GM12878 (cell line): ENCODE data around the gene RAB3A. TPM values are rescaled to one million over a fixed set of nuclear protein-coding genes. Genes with fewer than 3 reads are reported as not detected.

Source experiments
- ATAC-seq: fragments of 200-7000 bp; cut with Tn5 transposase; 3 replicates; pipeline ENCODE4 v1.9.1; 2020; ENCODE audit warnings: mild to moderate bottlenecking, moderate library complexity
- BruUV-seq: library from RNA; stranded (reverse); fragments of 400-500 nt; replicated peaks from 2 replicates; lab custom pipeline; 2021; lab: Mats Ljungman, UMichigan
- CTCF ChIA-PET: fragments of 300-600 bp; sonication (Branson Sonifier 250); formaldehyde crosslinking; extraction: SDS; loops from one replicate; lab custom pipeline; 2021; ENCODE audit warnings: inconsistent platforms; lab: Yijun Ruan, JAX
- POLR2A ChIA-PET: fragments of 350-600 bp; formaldehyde crosslinking; extraction: SDS; loops from one replicate; lab custom pipeline; 2021; ENCODE audit warnings: inconsistent platforms; lab: Charles Lee
- RAD21 ChIA-PET: fragments of 300-600 bp; sonication (Branson Sonifier 250); formaldehyde crosslinking; loops from one replicate; lab custom pipeline; 2023; ENCODE audit warnings: antibody characterized with exemption; ENCODE audit not compliant: unreplicated experiment; lab: Charles Lee
- SMC1A ChIA-PET: fragments of 300-600 bp; sonication (Branson Sonifier 250); formaldehyde crosslinking; loops from one replicate; lab custom pipeline; 2023; ENCODE audit not compliant: unreplicated experiment, uncharacterized antibody; lab: Charles Lee
- DNase-seq: peaks from one replicate; pipeline ENCODE4 v3.0.0-alpha.2; 2011; ENCODE audit warnings: low read depth, low spot score
- FAIRE-seq: peaks from 3 replicates; lab custom pipeline; 2011; peaks lifted over from hg19 to GRCh38; lab: Jason Lieb, UNC
- H2AFZ ChIP-seq: 2 replicates; pipeline ENCODE4 v1.6.0; 2011; ENCODE audit warnings: low read depth, low read length, control low read depth; ENCODE audit not compliant: control insufficient read depth
- H3K27ac ChIP-seq: 2 replicates; pipeline ENCODE4 v1.5.1; 2011; ENCODE audit warnings: control low read depth; ENCODE audit not compliant: control insufficient read depth, insufficient read depth
- H3K27me3 ChIP-seq, 2 experiments: replicated peaks in 1 of 2; 2 replicates each; pipeline versions ENCODE4 v1.6.0 to v1.6.1; 2011; ENCODE audit warnings: low read length in 1 of 2; ENCODE audit not compliant: control insufficient read depth in 2 of 2, insufficient read depth in 2 of 2
- H3K36me3 ChIP-seq, 2 experiments: 2 replicates each; pipeline ENCODE4 v1.5.1; 2011; ENCODE audit warnings: low read length in 1 of 2; ENCODE audit not compliant: control insufficient read depth in 2 of 2, insufficient read depth in 2 of 2
- H3K4me1 ChIP-seq: 2 replicates; pipeline ENCODE4 v1.6.1; 2011; ENCODE audit warnings: mild to moderate bottlenecking, low read length, moderate library complexity, mixed read lengths; ENCODE audit not compliant: control insufficient read depth, insufficient read depth
- H3K4me2 ChIP-seq: 2 replicates; pipeline ENCODE4 v1.6.0; 2011; ENCODE audit warnings: control low read depth; ENCODE audit not compliant: control insufficient read depth, insufficient read depth
- H3K4me3 ChIP-seq: fragments of 200-600 bp; sonication (generic); 2 replicates; pipeline ENCODE4 v1.5.1; 2016
- H3K79me2 ChIP-seq: 2 replicates; pipeline ENCODE4 v1.6.0; 2011; ENCODE audit warnings: low read length; ENCODE audit not compliant: control insufficient read depth, insufficient read depth
- H3K9ac ChIP-seq: 2 replicates; pipeline ENCODE4 v1.8.0; 2011; ENCODE audit warnings: low read length, control low read depth, mixed read lengths; ENCODE audit not compliant: control insufficient read depth, insufficient read depth
- H3K9me3 ChIP-seq: replicated peaks from 3 replicates; pipeline ENCODE4 v1.5.1; 2011; ENCODE audit warnings: mild to moderate bottlenecking, low read length; ENCODE audit not compliant: control insufficient read depth, insufficient read depth
- H4K20me1 ChIP-seq: 2 replicates; pipeline ENCODE4 v1.6.0; 2011; ENCODE audit not compliant: control insufficient read depth, insufficient read depth
- EZH2 ChIP-seq: IDR thresholded peaks from 2 replicates; pipeline ENCODE4 v1.6.1; 2012; ENCODE audit warnings: low read depth, mild to moderate bottlenecking, control low read depth, inconsistent platforms, low read length, borderline replicate concordance; ENCODE audit not compliant: control insufficient read depth
- IKZF1 ChIP-seq: fragments of 450-650 bp; conservative IDR thresholded peaks from 2 replicates; pipeline ENCODE4 v1.6.1; 2017; ENCODE audit warnings: antibody characterized with exemption, mild to moderate bottlenecking
- JUND ChIP-seq: IDR thresholded peaks from 2 replicates; pipeline ENCODE4 v1.6.1; 2012; ENCODE audit warnings: low read depth, mild to moderate bottlenecking, low read length, improper control_type of control experiment, moderate library complexity
- NFYB ChIP-seq: IDR thresholded peaks from 2 replicates; pipeline ENCODE4 v1.6.1; 2011; ENCODE audit warnings: low read depth, mild to moderate bottlenecking, low read length, improper control_type of control experiment, moderate library complexity; ENCODE audit not compliant: insufficient read depth
- PAX8 ChIP-seq: fragments of 450-650 bp; IDR thresholded peaks from 2 replicates; pipeline ENCODE4 v1.6.1; 2017; ENCODE audit warnings: mild to moderate bottlenecking, moderate library complexity
- RCOR1 ChIP-seq: conservative IDR thresholded peaks from 2 replicates; pipeline ENCODE4 v1.6.1; 2012; ENCODE audit warnings: low read depth, low read length, improper control_type of control experiment
- SIX5 ChIP-seq: IDR thresholded peaks from 2 replicates; pipeline ENCODE4 v1.6.1; 2011; ENCODE audit warnings: mild to moderate bottlenecking, low read depth, low read length, moderate library complexity; ENCODE audit not compliant: severe bottlenecking
- WGBS: methylation state at CpG from one replicate; pipeline ENCODE4 v1.1.6; 2016; ENCODE audit warnings: low lambda C conversion rate; ENCODE audit not compliant: insufficient replicate concordance, insufficient coverage; ENCODE audit errors: missing lambda C conversion rate; 5-methylcytosine and 5-hydroxymethylcytosine counted together
- in situ Hi-C: fragments of 300-500 bp; cut with MboI; formaldehyde crosslinking; loops from 9 replicates; pipeline ENCODE4 v1.14.3; 2018; ENCODE audit warnings: mixed read lengths
- intact Hi-C: fragments of 100-400 bp; cut with micrococcal nuclease; formaldehyde crosslinking; loops from one replicate; pipeline ENCODE4 v1.14.2; 2022; ENCODE audit not compliant: unreplicated experiment
- polyA plus RNA-seq, 11 experiments: library from polyadenylated mRNA; depleted of rRNA in 4 of 11; unstranded in 6 of 11; stranded (reverse) in 5 of 11; fragments of >200 nt; fragmentation: Nextera tagmentation in 4 of 11; fragmentation: Illumina TruSeq in 1 of 11; extraction: Ambion mirVana in 4 of 11; extraction: Trizol in 1 of 11; gene quantifications; 1 replicate in 1 of 11; 2 replicates in 10 of 11; pipeline versions ENCODE4 v1.2.1 to v1.2.3, GENCODE V29; 2011 to 2016; ENCODE audit warnings: inconsistent platforms in 2 of 11, missing spikeins in 2 of 11, low read depth in 1 of 11
- total RNA-seq, 4 experiments: library from RNA; depleted of rRNA in 3 of 4; stranded (reverse); fragments of >200 nt in 3 of 4; fragmentation: Illumina TruSeq in 1 of 4; extraction: Trizol in 1 of 4; gene quantifications; 2 replicates each; pipeline versions ENCODE4 v1.2.1 to v1.2.3, GENCODE V29; 2013 to 2021

The RAB3A gene
- total and polyA plus RNA-seq, 10 of the 15 experiments (the other 5 are each of a cell fraction or from before 2014, with no cell fraction given), result 0.07 to 3.5 (median 1.2) TPM; not detected in 1

DNA sequence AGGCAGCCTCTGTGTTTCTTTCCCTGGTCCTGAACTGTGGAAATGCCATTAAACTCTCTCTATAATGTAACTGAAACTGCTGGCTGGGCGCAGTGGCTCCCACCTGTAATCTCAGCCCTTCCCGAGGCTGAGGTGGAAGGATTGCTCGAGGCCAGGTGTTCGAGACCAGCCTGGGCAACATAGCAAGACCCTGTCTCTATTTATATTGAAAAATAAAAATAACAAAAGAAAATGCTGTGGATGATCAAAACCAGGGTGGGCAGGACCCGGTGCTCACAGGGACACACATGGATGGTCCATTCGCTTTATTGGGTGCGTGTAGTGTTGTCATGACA lies 7.4 kb downstream of the RAB3A start:
- Histone ChIP-seq H3K4me3 (no peak overlapping the region), H4K20me1 (no peaks in the 10 kb centered on the region), H3K27ac (no peak overlapping the region), H3K36me3 (peaks cover 5 to 20% of the 10 kb centered on the region in 2 experiments; a peak in 3 of 4 replicates), H3K9ac (no peak overlapping the region), H3K27me3 (no peaks in the 10 kb centered on the region), H2AFZ (no peak overlapping the region), H3K9me3 (no peaks in the 10 kb centered on the region), H3K4me1 (peaks cover 9% of the 10 kb centered on the region), H3K4me2 (no peak overlapping the region), H3K79me2 (peaks cover 5% of the 10 kb centered on the region)
- RAD21 ChIA-PET, result no interaction called here
- FAIRE-seq (no peak), ATAC-seq (no peak), DNase-seq (no peak)
- POLR2A ChIA-PET, result no interaction called here
- SMC1A ChIA-PET, result no interaction called here
- intact Hi-C loops (no loop called here), in situ Hi-C loops (no loop called here)
- CTCF ChIA-PET, result interaction anchor here (1.1 kb wide), 1 partner anchor 83 kb away, joined by 3 read pairs; no protein-coding TSS in a partner anchor
- WGBS, result 84% methylated on average over 7 of the region's 7 CpGs
- TF ChIP-seq SIX5, result no peak
- no peak for TF ChIP-seq RCOR1
- TF ChIP-seq NFYB, result no peak
- TF ChIP-seq PAX8, result no peak
- TF ChIP-seq EZH2, result no peak
- no peak for TF ChIP-seq IKZF1
- TF ChIP-seq JUND, result no peak
- no TSS peak for BruUV-seq
